ENCODE results near the gene EPG5.

- TF ChIP-seq SMC3 (IDR thresholded peaks at IDR 0.05; ENCODE audit: low read depth, low read length) (no peak), CTCF (conservative IDR thresholded peaks at IDR 0.05; ENCODE audit: low read depth, low read length) (no peak), USF2 (IDR thresholded peaks at IDR 0.05; ENCODE audit: low read depth, low read length) (no peak), POLR2A (IDR thresholded peaks at IDR 0.05; ENCODE audit: low read depth, low read length) (no peak)
Observed at GRCh38 chr18:46001892-46002291, 34.8 kb upstream of the EPG5 start.

Measured in IMR-90 (cell line).